HCT116 (cell line): Measurements from ENCODE around the gene OTULINL. TPM values are rescaled to one million over a fixed set of nuclear protein-coding genes. Genes with fewer than 3 reads are reported as not detected.

ENCODE experiments used
- ATAC-seq: fragments of 200-7000 bp; cut with Tn5 transposase; 2 replicates; pipeline ENCODE4 v1.9.1; 2020; ENCODE audit warnings: mild to moderate bottlenecking, moderate library complexity
- BruUV-seq: library from RNA; stranded (reverse); fragments of 400-500 nt; replicated peaks from 2 replicates; lab custom pipeline; 2021; lab: Mats Ljungman, UMichigan
- CTCF ChIA-PET: fragments of 300-600 bp; sonication (Branson Sonifier 250); formaldehyde crosslinking; loops from one replicate; lab custom pipeline; 2021; ENCODE audit warnings: antibody characterized with exemption; lab: Charles Lee
- POLR2A ChIA-PET: fragments of 300-600, 350-600 bp; sonication (Branson Sonifier 250); formaldehyde crosslinking; loops from one replicate; lab custom pipeline; 2021; ENCODE audit warnings: antibody characterized with exemption; lab: Charles Lee
- RAD21 ChIA-PET, 2 experiments: fragments of 300-600 bp; sonication (Branson Sonifier 250); formaldehyde crosslinking; loops; one replicate each; lab custom pipeline; 2023; ENCODE audit warnings: low total read pairs in 2 of 2; ENCODE audit not compliant: uncharacterized antibody in 2 of 2, unreplicated experiment in 2 of 2, low non-redundant PET in 1 of 2; lab: Charles Lee
- DNase-seq: peaks from one replicate; pipeline ENCODE4 v3.0.0-alpha.2; 2010; ENCODE audit warnings: low read depth, low spot score
- H2AFZ ChIP-seq: fragments of 200-600 bp; shearing (Covaris generic), sonication (generic); 2 replicates; pipeline ENCODE4 v1.6.1; 2017; ENCODE audit warnings: low read depth, mixed run types, mixed read lengths, antibody characterized with exemption, low read length; ENCODE audit not compliant: poor library complexity, severe bottlenecking
- H3K27ac ChIP-seq: 2 replicates; pipeline ENCODE4 v1.5.1; 2012; ENCODE audit warnings: low read depth, low read length
- H3K27me3 ChIP-seq: fragments of 200-600 bp; sonication (generic); 2 replicates; pipeline ENCODE4 v1.6.1; 2016; ENCODE audit warnings: mixed run types, low read length, mixed read lengths; ENCODE audit not compliant: insufficient read depth
- H3K36me3 ChIP-seq, 2 experiments: fragments of 200-500 bp in 1 of 2; fragments of 200-600 bp in 1 of 2; sonication (Bioruptor generic) in 1 of 2; sonication (generic) in 1 of 2; 2 replicates each; pipeline versions ENCODE4 v1.5.1 to v1.6.1; 2014 to 2016; ENCODE audit warnings: low read length in 2 of 2, inconsistent platforms in 1 of 2, mixed read lengths in 1 of 2, mixed run types in 1 of 2; ENCODE audit not compliant: insufficient read depth in 2 of 2, control insufficient read depth in 1 of 2
- H3K4me1 ChIP-seq, 2 experiments: fragments of 200-600 bp in 1 of 2; sonication (generic) in 1 of 2; 2 replicates each; pipeline versions ENCODE4 v1.5.1 to v1.6.1; 2012 to 2017; ENCODE audit warnings: low read length in 2 of 2, inconsistent platforms in 1 of 2, mild to moderate bottlenecking in 1 of 2, mixed read lengths in 1 of 2, mixed run types in 1 of 2, moderate library complexity in 1 of 2; ENCODE audit not compliant: insufficient read depth in 2 of 2, control insufficient read depth in 1 of 2
- H3K4me2 ChIP-seq: fragments of 200-600 bp; sonication (generic); 2 replicates; pipeline ENCODE4 v1.6.1; 2017; ENCODE audit warnings: mixed run types, low read length, mixed read lengths
- H3K4me3 ChIP-seq, 2 experiments: fragments of 200-600 bp in 1 of 2; sonication (generic) in 1 of 2; replicated peaks in 1 of 2; 2 replicates each; pipeline ENCODE4 v1.5.1; 2011 to 2016; ENCODE audit warnings: low read length in 2 of 2, control low read depth in 1 of 2, low read depth in 1 of 2, mild to moderate bottlenecking in 1 of 2, mixed read lengths in 1 of 2, mixed run types in 1 of 2
- H3K79me2 ChIP-seq: fragments of 200-600 bp; sonication (generic); 2 replicates; pipeline ENCODE4 v1.6.1; 2017; ENCODE audit warnings: mild to moderate bottlenecking, mixed run types, low read length, moderate library complexity, mixed read lengths; ENCODE audit not compliant: insufficient read depth
- H3K9ac ChIP-seq: fragments of 200-600 bp; sonication (generic); 2 replicates; pipeline ENCODE4 v1.6.1; 2016; ENCODE audit warnings: low read length, mixed read lengths
- H3K9me2 ChIP-seq: fragments of 200-600 bp; sonication (generic), shearing (Covaris generic); 2 replicates; pipeline ENCODE4 v1.6.1; 2017; ENCODE audit warnings: mixed run types, mild to moderate bottlenecking, moderate library complexity; ENCODE audit not compliant: insufficient read depth
- H3K9me3 ChIP-seq, 2 experiments: fragments of 200-500 bp in 1 of 2; fragments of 200-600 bp in 1 of 2; sonication (Bioruptor generic) in 1 of 2; sonication (generic) in 1 of 2; 2 replicates each; pipeline ENCODE4 v1.6.1; 2014 to 2017; ENCODE audit warnings: low read length in 2 of 2, mixed read lengths in 2 of 2, inconsistent platforms in 1 of 2, low read depth in 1 of 2, mild to moderate bottlenecking in 1 of 2, mixed run types in 1 of 2, moderate library complexity in 1 of 2; ENCODE audit not compliant: control insufficient read depth in 1 of 2, insufficient read depth in 1 of 2
- H4K20me1 ChIP-seq: fragments of 200-600 bp; sonication (generic), shearing (Covaris generic); 2 replicates; pipeline ENCODE4 v1.6.1; 2017; ENCODE audit warnings: mixed run types, mild to moderate bottlenecking, moderate library complexity; ENCODE audit not compliant: insufficient read depth
- EGR1 ChIP-seq: IDR thresholded peaks from 2 replicates; pipeline ENCODE4 v1.6.1; 2012; ENCODE audit warnings: low read depth
- EZH2phosphoT487 ChIP-seq: fragments of 200-600 bp; IDR thresholded peaks from 2 replicates; pipeline ENCODE4 v1.6.1; 2018; ENCODE audit warnings: antibody characterized with exemption, borderline replicate concordance
- FOSL1 ChIP-seq: IDR thresholded peaks from 2 replicates; pipeline ENCODE4 v1.6.1; 2012; ENCODE audit warnings: low read depth
- JUND ChIP-seq: IDR thresholded peaks from 2 replicates; pipeline ENCODE4 v1.6.1; 2012
- POLR2A ChIP-seq: IDR thresholded peaks from 2 replicates; pipeline ENCODE4 v1.7.0; 2011; ENCODE audit warnings: borderline replicate concordance; ENCODE audit not compliant: insufficient read depth, insufficient read length; ENCODE audit errors: extremely low read depth
- RAD21 ChIP-seq: IDR thresholded peaks from 2 replicates; pipeline ENCODE4 v1.6.1; 2012; ENCODE audit warnings: low read depth, mild to moderate bottlenecking
- SP1 ChIP-seq: IDR thresholded peaks from 2 replicates; pipeline ENCODE4 v1.6.1; 2012; ENCODE audit warnings: low read depth
- TCF7L2 ChIP-seq: IDR thresholded peaks from 2 replicates; pipeline ENCODE4 v1.7.0; 2011; ENCODE audit warnings: borderline replicate concordance, inconsistent platforms; ENCODE audit not compliant: insufficient read depth, insufficient read length; ENCODE audit errors: extremely low read depth
- ZNF274 ChIP-seq: fragments of 200-500 bp; sonication (Bioruptor generic); IDR thresholded peaks from 2 replicates; pipeline ENCODE4 v1.6.1; 2014; ENCODE audit warnings: mild to moderate bottlenecking, low read depth, low read length, inconsistent platforms
- intact Hi-C: fragments of 100-400 bp; cut with micrococcal nuclease; formaldehyde crosslinking; loops from 2 replicates; pipeline ENCODE4 v1.10.0; 2022
- total RNA-seq: library from RNA; stranded (reverse); gene quantifications from one replicate; pipeline ENCODE4 v1.2.1, GENCODE V29; 2021; ENCODE audit not compliant: unreplicated experiment
- TF ChIP-seq, protein P1 (sequence below): IDR thresholded peaks from 2 replicates; pipeline ENCODE4 v1.6.1; 2011; ENCODE audit warnings: mild to moderate bottlenecking, low read length, moderate library complexity; ENCODE audit not compliant: insufficient replicate concordance; ENCODE audit errors: extremely low read depth

OTULINL gene
- total RNA-seq, 1 experiment from 2014 or later, result 8.8 TPM

DNA sequence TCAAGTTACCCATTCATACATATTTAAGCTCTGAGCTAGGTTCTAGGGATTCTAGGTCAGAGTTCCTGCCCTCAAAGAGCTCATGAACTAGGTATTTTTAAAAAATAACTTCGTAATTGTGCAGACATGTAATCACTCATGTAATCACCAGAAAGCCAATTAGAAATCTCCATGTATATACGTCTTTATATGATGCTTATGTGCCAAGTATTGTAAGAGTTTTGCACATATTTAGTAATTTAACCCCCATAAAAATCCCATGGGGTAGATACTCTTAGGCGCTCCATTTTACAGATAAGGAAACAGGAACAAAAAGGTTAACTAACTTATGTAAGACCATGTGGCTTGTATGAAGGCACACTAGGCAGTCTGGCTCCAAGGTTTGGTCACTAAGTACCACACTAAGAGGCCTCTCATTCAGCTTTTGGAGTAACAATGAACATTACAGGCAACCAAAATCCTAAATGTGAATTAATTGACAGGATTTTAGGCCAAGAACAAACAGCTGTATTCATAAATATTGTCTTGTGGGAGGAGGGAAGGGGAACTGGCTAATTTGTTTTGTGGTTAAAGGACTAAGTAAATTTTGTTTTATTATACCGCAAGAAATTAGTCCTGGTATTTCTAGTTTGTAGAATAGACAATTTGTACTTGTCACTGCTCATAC is 1.7 kb upstream of the OTULINL start:
- Histone ChIP-seq H3K4me3 (no peak overlapping the region), H3K4me2 (no peak overlapping the region), H3K9me3 (no peaks in the 10 kb centered on the region), H4K20me1 (no peaks in the 10 kb centered on the region), H3K27ac (no peak overlapping the region), H3K9ac (no peak overlapping the region), H3K27me3 (no peaks in the 10 kb centered on the region), H2AFZ (no peak overlapping the region), H3K36me3 (no peaks in the 10 kb centered on the region), H3K4me1 (peaks cover 3 to 12% of the 10 kb centered on the region in 2 experiments; a peak in 2 of 4 replicates), H3K9me2 (no peaks in the 10 kb centered on the region), H3K79me2 (no peaks in the 10 kb centered on the region)
- ChIA-PET POLR2A (no interaction called here), CTCF (no interaction called here), RAD21 (no interaction called here)
- DNase-seq (no peak), ATAC-seq (no peak)
- intact Hi-C loops, result no loop called here
- TF ChIP-seq RAD21, result no peak
- TF ChIP-seq JUND, result no peak
- TF ChIP-seq FOSL1, result no peak
- TF ChIP-seq SP1, result no peak
- no peak for TF ChIP-seq POLR2A
- TF ChIP-seq, protein P1, sequence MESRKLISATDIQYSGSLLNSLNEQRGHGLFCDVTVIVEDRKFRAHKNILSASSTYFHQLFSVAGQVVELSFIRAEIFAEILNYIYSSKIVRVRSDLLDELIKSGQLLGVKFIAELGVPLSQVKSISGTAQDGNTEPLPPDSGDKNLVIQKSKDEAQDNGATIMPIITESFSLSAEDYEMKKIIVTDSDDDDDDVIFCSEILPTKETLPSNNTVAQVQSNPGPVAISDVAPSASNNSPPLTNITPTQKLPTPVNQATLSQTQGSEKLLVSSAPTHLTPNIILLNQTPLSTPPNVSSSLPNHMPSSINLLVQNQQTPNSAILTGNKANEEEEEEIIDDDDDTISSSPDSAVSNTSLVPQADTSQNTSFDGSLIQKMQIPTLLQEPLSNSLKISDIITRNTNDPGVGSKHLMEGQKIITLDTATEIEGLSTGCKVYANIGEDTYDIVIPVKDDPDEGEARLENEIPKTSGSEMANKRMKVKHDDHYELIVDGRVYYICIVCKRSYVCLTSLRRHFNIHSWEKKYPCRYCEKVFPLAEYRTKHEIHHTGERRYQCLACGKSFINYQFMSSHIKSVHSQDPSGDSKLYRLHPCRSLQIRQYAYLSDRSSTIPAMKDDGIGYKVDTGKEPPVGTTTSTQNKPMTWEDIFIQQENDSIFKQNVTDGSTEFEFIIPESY, result no peak
- TF ChIP-seq EGR1, result no peak
- no peak for TF ChIP-seq EZH2phosphoT487
- no peak for TF ChIP-seq ZNF274
- TF ChIP-seq TCF7L2, result no peak
- no TSS peak for BruUV-seq
